Vagina (tissue), 2 donors: ENCODE results near the gene WDR54. TPM values are rescaled to one million over a fixed set of nuclear protein-coding genes. Genes with fewer than 3 reads are reported as not detected.

Source experiments
- DNase-seq, 2 donors: peaks; one replicate each; pipeline ENCODE4 v3.0.0-alpha.2; 2017; ENCODE audit errors: extremely low spot score in 2 of 2
- H3K27ac ChIP-seq: fragments of 200-600 bp; sonication (generic); one replicate; pipeline ENCODE4 v1.5.1; 2019
- H3K27me3 ChIP-seq: fragments of 200-600 bp; sonication (generic); one replicate; pipeline ENCODE4 v1.5.1; 2019
- H3K36me3 ChIP-seq, 2 donors: fragments of 200-600 bp; sonication (generic); one replicate each; pipeline ENCODE4 v1.5.1; 2017 to 2019
- H3K4me1 ChIP-seq: fragments of 200-600 bp; sonication (generic); one replicate; pipeline ENCODE4 v1.5.1; 2019
- H3K4me3 ChIP-seq, 2 donors: fragments of 200-600 bp; sonication (generic); 1 replicate in 1 of 2; 2 replicates in 1 of 2; pipeline ENCODE4 v1.5.1; 2016 to 2019
- H3K9me3 ChIP-seq: fragments of 200-600 bp; sonication (generic); one replicate; pipeline ENCODE4 v1.5.1; 2019
- CTCF ChIP-seq, 3 experiments: fragments of 450-650 bp in 2 of 3; fragments of 200-600 bp in 1 of 3; sonication (generic) in 1 of 3; IDR thresholded peaks; one replicate each; pipeline ENCODE4 v1.5.1; 2017 to 2019; ENCODE audit warnings: antibody characterized with exemption in 3 of 3, mild to moderate bottlenecking in 2 of 3, moderate library complexity in 2 of 3
- POLR2A ChIP-seq, 2 donors: fragments of 450-650 bp; IDR thresholded peaks; one replicate each; pipeline ENCODE4 v1.6.1; 2017; ENCODE audit warnings: antibody characterized with exemption in 2 of 2, mild to moderate bottlenecking in 2 of 2, moderate library complexity in 2 of 2
- POLR2AphosphoS5 ChIP-seq, 2 donors: sonication (generic); formaldehyde crosslinking; IDR thresholded peaks; one replicate each; pipeline ENCODE4 v1.9.0; 2017; ENCODE audit warnings: antibody characterized with exemption in 2 of 2, mild to moderate bottlenecking in 2 of 2, low read depth in 1 of 2; ENCODE audit not compliant: insufficient read depth in 1 of 2
- intact Hi-C: fragments of 100-400 bp; cut with DNase I; formaldehyde crosslinking; loops from one replicate; pipeline ENCODE4 v1.15.1; 2023
- total RNA-seq: library from RNA; depleted of rRNA; stranded (reverse); fragments of >200 nt; gene quantifications from one replicate; pipeline ENCODE4 v1.2.3, GENCODE V29; 2016

WDR54 gene
- total RNA-seq, 1 donor from 2014 or later, result 8.8 TPM

GRCh38 chr2:74414441-74414840, 7.1 kb upstream of the WDR54 start:
- Histone ChIP-seq H3K4me3 (peak overlapping the region; percentile 63 to 65), H3K9me3 (no peaks in the 10 kb centered on the region), H3K36me3 (no peaks in the 10 kb centered on the region), H3K27ac (peak overlapping the region; percentile 74), H3K4me1 (peaks cover 21% of the 10 kb centered on the region), H3K27me3 (no peaks in the 10 kb centered on the region)
- TF ChIP-seq POLR2A (IDR thresholded peaks at IDR 0.05), result no peak
- TF ChIP-seq POLR2AphosphoS5 (IDR thresholded peaks at IDR 0.05; ENCODE audit: insufficient read depth in 1 of 2, low read depth in 1 of 2), result no peak
- no peak for TF ChIP-seq CTCF (IDR thresholded peaks at IDR 0.05)
- intact Hi-C loops, result no loop called here
- DNase-seq, result no peak

- H3K4me3 ChIP-seq, result peak overlapping the region; percentile 63 to 65
- H3K4me1 ChIP-seq, result peaks cover 21% of the 10 kb centered on the region
- H3K27ac ChIP-seq, result peak overlapping the region; percentile 74
- intact Hi-C loops, result no loop called here
- no peaks in the 10 kb centered on the region for H3K9me3 ChIP-seq
- no peaks in the 10 kb centered on the region for H3K36me3 ChIP-seq
- H3K27me3 ChIP-seq, result no peaks in the 10 kb centered on the region
- no peak for DNase-seq
- TF ChIP-seq CTCF (IDR thresholded peaks at IDR 0.05), result peak in 2 of 3 experiments; percentile 11 to 32
- no peak for TF ChIP-seq POLR2A (IDR thresholded peaks at IDR 0.05)
- peak in 1 of 2 donors; percentile 68 for TF ChIP-seq POLR2AphosphoS5 (IDR thresholded peaks at IDR 0.05; ENCODE audit: insufficient read depth in 1 of 2, low read depth in 1 of 2)
Observed at GRCh38 chr2:74414881-74415761, 6.4 kb upstream of the WDR54 start.

- Histone ChIP-seq H3K27me3 (no peaks in the 10 kb centered on the region), H3K27ac (peak overlapping the region; percentile 74), H3K36me3 (no peaks in the 10 kb centered on the region), H3K4me3 (peak overlapping the region; percentile 63 to 65), H3K4me1 (peaks cover 27% of the 10 kb centered on the region), H3K9me3 (no peaks in the 10 kb centered on the region)
- no peak for TF ChIP-seq POLR2A (IDR thresholded peaks at IDR 0.05)
- TF ChIP-seq CTCF (IDR thresholded peaks at IDR 0.05), result no peak
- TF ChIP-seq POLR2AphosphoS5 (IDR thresholded peaks at IDR 0.05; ENCODE audit: insufficient read depth in 1 of 2, low read depth in 1 of 2), result no peak
- DNase-seq, result no peak
- intact Hi-C loops, result no loop called here
Observed at GRCh38 chr2:74415762-74416395, 5.7 kb upstream of the WDR54 start.

- intact Hi-C loops, result no loop called here
- TF ChIP-seq POLR2A (IDR thresholded peaks at IDR 0.05) (no peak), CTCF (IDR thresholded peaks at IDR 0.05) (no peak), POLR2AphosphoS5 (IDR thresholded peaks at IDR 0.05; ENCODE audit: insufficient read depth in 1 of 2, low read depth in 1 of 2) (no peak)
- no peaks in the 10 kb centered on the region for H3K9me3 ChIP-seq
- H3K4me3 ChIP-seq, result no peak overlapping the region
- no peaks in the 10 kb centered on the region for H3K27me3 ChIP-seq
- peaks cover 35% of the 10 kb centered on the region for H3K4me1 ChIP-seq
- H3K27ac ChIP-seq, result no peak overlapping the region
- H3K36me3 ChIP-seq, result no peaks in the 10 kb centered on the region
- no peak for DNase-seq
Observed at GRCh38 chr2:74416778-74417177, 4.8 kb upstream of the WDR54 start.
